NCI-H146 (cell line): ENCODE data around the gene NFKBIA.
"Not testable (repeated sequence)": the region's sequence is repeated elsewhere in the genome, so short reads cannot be mapped to it uniquely, and the experiment has no call there.

Source experiments
- DNase-seq: peaks from one replicate; lab custom pipeline; 2025; lab: John Stamatoyannopoulos, UW

NFKBIA gene

DNA sequence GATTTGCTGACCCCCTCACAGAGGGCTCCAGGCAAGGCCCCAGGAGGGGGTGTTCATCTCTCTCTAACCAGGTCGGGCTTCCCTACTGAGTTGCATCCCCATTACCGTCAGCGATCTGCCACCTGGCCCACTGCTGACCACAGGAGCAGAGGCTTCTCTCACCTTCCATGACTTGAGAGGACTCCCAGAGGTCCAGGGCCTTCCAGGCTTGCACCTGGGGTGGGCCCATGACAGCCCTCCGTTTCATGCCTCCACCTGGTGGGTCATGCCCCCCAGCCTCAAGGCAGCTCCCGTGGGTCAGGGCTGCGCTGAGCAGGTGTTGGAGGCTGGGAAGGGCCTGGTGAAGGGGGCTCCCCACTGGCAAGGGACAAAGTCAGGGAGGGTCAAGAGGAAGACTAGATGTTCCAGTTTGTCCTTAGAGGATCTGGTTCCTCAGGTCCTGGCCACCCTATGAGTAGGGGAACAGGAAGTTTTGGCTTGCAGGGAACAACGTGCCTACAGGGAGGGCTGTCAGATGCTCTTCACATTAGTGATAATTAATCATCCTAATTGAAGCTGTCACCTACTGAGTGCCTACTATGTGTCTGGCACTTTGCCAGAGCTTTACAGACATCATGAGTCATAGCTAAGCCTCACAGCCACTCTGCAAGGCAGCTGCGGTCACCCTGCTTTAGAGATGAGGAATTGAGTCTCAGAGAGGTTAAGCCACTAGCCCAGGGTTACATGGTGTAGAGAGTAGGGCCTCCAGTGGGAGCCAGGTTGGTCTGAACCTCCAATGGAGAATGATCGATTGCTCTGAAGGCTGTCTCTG lies 13.8 kb downstream of the NFKBIA start:
- peak; percentile 10 for DNase-seq

DNA sequence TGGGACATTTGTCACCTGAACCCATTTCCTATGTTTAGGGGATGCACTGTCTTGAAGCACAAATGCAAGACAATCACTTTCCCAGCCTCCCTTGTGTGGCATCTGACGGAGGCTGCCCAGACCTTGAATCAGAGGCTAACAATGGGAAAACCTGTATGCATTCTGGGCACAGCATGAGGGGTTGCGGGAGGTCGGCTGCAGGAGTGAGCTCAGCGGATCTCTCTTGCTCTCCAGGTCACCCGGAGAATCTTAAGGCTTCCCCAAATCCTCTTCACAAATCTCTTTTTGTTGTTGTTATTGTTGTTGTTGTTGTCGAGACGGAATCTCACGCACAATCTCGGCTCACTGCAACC lies 15.3 kb downstream of the NFKBIA start:
- DNase-seq = no peak

DNA sequence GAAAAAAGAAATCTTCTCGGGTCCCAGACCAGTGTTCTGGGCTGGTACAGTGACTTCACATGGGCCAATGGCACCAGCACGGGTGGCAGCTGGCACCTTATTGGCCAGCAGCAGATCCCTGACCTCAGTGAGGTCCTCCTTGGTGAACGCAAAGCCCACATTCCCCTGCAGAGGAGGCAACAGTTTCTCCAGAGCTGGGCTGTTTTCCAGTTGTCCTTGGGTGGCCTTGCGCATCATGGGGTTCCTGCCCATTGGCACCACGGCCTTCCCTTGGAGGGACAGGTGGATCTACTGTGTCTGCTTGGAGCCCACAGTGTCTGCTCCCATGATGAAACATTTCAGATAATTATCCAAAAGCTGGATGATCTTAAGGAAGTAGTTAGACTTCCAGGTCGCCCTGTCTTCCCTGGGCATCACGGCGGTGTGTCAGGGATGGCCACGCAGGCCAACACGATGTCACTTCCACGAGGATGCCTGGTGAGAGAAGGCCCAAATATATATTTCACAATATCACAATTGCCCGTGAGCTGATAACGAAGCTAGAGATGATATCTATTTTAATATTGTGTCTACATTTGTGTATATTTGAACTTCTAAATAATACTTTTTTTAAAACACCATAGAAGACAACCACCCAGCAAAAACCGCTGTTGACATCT lies 15.8 kb downstream of the NFKBIA start:
- DNase-seq = no peak

DNA sequence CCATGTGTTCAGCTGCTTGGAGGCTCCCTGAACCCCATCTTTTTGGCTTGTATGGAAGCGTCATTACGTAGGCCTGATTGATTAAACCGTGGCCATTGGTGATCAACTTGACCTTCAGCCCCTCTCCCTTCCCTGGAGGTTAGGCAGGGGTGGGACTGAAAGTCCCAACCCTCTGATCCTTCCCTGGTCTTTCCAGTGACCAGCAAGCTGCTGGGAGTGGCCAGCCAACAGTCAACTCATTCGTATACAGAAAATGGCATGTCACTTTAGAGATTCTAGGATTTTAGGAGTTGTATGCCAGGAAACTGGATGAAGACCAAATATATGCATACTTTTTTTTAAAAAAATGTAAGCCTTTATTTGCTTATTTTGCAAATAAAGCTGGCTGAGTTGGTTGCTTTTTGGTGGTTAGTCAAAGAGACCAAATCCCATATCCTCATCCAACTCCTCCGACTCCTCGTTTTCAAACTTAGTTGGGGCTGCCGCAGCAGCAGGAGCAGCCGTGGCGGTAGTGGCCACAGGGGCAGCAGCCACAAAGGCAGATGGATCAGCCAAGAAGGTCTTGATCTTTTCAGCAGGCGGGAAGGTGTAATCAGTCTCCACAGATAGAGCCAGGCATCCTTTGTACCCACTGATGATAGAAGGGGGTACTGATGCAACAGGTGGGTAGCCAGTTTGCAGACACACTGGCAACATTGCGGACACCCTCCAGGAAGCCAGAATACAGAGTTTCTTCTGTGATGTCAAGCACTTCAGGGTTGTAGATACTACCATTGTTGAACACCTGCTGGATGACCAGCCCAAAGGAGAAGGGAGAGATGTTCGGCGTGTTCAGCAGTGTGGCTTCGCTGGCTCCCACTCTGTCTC lies 16.6 kb downstream of the NFKBIA start:
- DNase-seq = peak; percentile 37

DNA sequence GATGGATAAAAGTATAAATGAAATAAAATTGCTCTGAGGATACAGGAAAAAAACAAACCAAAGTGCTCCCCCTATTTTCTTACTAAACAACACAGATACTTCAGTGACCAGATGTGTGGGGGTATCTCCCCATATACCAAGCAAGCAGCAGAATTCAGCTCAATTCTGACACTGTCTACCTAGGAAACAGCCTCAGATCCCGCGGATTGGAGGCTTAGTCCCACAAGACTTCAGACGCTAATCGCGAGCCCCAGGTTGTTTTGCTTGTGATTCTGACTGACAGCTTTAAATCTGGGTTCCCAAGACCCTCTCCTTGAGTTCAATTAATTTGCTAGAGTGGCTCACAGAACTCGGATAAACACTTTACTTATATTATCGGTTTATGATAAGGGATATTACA lies 17.3 kb downstream of the NFKBIA start:
- peak; percentile 49 for DNase-seq

DNA sequence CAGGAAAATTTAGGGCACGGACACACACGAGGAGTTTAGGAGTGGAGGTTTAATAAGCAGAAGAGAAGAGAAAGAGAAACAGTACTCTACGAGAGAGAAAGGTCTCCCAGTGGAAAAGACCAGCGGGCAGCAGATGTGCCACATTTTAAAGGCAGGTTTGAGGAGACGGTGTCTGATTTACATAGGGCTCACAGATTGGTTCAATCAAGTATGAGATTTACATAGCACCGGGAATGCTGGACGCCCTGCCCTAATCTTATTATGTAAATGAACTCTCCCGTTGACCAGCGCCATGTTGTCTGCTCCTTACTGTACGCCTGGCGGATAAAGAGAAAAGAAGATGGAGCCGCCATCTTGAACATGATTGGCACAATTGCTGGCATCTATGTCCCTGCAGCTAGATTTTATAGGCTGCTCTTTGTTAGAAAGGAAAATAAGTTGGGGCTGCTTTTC lies 17.9 kb downstream of the NFKBIA start:
- DNase-seq = peak; percentile 97

DNA sequence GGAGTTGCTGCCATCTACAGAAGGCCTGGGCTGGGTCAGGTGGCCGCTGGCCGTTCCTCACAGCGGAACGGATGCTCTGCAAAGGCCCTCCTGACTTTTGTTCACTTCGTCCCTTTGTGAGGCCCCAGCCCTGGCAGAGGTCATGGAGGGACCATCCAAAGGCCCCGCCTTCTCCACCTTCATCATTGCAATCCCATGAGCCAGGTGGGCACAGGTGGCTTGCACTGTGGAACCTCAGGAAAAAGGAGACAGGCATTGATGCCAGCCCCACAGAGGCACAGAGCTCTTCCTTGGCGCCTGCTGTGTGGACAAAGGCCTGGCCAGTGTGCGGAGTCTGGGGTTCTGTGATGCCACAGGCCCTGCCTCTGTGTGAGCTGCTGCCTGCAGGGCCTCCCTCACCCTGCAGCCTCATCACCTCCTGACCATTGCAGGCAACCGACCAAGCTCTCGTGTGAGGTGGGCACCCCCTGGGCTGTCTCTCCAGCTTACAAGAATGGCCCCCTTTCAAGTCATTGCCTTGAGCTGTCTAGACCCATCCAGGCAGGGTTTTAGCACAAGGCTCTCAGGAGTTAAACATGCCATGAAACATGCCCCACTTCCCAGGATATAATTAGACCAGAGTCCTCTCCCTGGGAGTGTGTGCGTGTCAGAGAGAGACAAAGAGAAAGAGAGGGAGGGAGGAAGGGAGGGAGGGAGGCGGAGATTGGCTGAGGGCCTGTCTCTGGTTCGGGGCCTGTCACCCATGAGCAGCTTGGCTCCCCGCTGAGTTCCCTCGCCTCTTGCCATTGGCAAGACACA lies 19.3 kb downstream of the NFKBIA start:
- peak; percentile 86 for DNase-seq

DNA sequence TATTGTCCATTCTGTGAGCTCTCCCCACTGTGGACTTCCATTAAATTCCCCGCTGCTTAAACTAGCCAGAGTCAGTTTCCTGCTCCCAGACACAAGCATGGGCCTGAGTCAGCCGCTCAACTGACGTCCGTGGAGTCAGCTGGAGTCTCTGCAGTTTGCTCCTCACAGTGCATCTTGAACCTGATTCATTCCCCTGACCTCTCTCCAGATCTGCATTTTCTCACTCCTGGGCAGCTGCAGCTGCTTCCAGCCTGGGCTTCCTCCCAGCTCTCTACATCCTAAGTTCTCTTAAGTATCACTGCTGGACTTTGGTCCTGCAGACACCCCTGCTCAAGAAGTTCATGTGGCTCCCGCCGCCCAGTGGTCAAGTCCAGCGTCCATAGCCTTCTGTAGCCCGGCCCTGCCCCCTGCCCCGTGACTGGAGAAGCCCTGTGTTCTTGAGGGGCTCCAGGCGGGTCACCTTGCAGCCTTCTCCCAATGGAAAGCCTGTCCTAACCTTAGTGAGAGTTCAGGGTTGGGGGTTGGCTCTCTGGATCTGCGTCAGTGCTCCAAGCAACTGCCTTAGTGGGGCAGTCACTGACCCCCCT lies 20.0 kb downstream of the NFKBIA start:
- no peak for DNase-seq

DNA sequence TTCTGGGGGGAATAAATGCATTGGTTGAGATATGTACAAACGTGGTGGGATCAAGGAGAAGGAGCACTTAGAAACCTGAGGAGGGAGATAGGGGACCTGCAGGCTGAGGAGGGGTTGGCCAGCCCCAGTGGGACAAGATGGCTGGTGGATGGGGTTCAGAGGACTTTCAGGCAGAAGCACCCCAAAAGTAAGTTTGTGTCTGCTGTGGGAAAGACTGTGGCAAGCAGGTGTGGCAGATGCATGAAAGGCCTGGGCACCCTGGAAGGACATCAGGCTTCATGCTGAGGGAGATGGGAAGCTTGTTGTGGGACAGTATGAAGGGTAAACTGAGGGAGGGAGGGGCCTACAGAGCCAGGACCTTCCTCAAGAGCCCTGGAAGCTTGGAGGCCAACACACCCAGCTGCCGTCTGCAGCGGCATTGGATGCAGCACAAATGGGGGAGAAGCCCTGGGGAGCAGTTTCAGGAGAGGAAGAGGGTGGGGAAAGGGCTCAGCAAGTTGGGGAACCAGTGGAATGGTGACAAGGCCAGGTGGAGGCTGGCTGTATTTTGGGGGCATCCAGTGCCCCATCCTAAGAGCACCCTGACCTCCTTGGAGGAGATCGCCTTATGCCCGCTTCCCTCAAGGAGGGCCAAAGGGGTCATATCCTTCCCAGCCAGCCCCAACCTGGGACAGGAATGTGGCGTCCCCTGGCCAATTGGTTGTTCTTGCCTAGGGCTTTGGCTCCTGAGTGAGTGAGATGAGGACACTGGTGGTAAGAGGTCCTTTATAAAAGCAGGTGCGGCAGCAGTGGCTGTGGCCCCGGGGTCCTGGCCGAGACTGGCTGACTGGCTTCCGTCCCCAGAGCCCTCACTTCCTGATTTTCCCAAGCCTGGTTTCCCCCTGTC lies 20.7 kb downstream of the NFKBIA start:
- peak; percentile 0 for DNase-seq

DNA sequence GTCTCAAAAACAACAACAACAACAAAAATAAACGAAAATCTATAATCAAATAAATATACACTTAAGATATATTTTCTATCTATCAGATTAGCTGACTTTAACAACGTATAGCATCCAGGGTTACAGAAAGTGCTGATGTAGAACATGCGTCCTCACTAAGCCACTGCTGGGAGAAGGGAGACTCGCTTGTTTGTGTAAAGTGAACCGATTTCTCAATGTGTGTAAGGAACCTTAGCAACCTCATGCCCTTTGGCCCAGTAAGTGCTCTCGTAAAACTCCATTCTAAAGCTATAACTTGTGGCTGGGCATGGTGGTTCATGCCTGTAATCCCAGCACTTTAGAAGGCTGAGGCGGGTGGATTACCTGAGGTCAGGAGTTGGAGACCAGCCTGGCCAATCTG lies 23.8 kb downstream of the NFKBIA start:
- no peak for DNase-seq

DNA sequence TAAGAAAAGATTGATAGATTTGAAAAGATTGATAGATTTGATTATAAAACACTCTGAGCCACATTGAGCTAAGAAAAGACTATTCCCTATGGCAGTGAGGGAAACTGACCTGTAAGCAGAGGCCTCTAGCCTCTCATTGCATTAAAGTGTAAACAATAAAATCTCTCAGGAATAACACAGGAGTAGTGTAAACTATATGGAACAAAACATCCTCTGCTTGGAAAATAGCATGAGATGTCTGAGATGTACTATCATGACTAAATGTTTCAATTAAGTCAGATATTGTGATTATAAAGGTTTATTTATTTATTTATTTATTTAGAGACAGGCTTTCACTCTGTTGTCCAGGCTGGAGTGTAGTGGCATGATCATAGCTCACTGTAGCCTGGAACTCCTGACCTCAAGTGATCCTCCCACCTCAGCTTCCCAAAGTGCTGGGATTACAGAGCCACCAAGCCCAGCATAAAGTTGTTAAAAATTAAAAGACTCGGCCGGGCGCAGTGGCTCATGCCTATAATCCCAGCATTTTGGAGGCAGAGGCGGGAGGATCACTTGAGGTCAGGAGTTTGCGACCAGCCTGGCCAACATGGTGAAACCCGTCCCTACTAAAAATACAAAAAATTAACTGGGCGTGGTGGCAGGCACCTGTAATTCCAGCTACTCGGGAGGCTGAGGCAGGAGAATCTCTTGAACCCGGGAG lies 25.2 kb downstream of the NFKBIA start:
- DNase-seq = not testable (repeated sequence)

DNA sequence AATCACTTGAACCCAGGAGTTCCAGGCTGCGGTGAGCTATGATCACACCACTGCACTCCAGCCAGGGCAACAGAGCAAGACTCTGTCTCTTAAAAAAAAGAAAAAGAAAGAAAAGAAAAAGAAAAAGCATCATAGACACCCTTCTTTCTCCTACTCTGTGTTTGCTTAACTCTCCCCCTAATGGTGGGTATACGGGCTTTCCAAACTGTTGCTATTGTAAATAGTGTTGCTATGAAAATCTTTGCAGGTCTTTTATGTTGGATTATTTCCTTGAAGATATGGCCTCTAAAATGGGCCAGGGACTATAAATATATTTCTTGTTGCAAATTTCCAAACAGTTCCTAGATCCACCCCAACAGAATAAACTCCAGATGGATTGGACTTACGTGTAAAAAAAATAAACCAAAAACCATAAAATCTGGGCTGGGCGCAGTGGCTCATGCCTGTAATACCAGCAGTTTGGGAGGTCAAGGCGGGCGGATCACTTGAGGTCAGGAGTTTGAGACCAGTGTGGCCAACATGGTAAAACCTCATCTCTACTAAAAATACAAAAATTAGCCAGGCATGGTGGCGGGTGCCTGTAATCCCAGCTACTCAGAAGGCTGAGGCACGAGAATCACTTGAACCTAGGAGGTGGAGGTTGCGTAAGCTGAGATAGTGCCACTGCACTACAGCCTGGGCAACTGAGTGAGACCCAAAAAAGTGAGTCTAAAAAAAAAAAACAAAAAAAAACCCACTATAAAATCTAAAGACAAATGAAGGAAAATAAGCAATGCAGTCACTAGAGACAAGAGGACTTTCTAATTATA lies 25.9 kb downstream of the NFKBIA start:
- no peak for DNase-seq

DNA sequence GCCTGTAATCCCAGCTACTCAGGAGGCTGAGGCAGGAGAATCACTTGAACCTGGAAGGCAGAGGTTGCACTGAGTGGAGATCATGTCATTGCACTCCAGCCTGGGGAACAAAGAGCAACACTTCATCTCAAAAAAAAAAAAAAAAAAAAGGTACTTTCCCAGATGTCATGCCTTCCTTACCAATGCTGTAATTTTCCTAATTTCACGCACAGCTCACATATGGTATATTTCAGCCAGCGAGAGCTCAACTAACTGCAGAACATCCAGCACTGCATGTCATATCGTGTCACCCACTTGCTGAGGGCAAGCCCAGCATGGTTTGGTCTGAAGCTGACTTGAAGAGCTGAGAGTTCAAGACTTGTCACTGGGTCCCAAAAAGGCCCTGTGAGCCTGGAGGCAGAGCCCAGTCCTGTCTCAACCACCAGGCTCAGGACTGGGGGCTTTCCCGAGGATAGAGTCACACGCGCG lies 29.0 kb downstream of the NFKBIA start:
- DNase-seq = no peak

DNA sequence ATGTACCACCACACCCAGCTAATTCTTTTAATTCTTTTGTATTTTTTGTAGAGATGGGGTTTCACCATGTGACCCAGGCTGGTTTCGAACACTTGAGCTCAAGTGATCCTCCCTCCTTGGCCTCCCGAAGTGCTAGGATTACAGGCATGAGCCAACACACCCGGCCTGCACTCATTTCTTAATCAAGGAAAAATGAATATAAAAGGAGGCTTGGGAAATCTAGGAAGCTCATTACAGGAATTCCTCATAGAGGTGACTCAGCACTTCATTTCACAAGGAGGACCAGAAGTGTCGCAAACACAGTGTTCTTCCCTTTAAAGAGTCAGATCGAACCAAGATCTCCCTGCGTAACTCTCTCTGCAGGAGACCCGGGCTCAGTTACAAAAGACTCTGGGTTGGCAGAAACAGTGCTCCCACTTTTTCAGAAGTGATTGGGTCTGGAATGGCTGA lies 30.3 kb downstream of the NFKBIA start:
- no peak for DNase-seq

DNA sequence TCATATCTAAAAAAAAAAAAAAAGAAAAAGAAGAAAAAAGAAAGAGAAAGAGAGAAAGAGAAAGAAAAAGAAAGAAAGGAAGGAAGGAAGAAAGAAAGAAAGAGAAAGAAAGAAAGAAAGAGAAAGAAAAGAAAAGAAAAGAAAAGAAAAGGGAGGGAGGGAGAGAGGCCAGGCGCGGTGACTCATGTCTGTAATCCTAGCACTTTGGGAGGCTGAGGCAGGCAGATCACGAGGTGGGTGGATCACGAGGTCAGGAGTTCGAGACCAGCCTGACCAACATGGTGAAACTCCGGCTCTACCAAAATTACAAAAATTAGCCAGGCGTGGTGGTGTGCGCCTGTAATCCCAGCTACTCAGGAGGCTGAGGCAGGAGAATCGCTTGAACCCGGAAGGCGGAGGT lies 31.3 kb downstream of the NFKBIA start:
- DNase-seq = not testable (repeated sequence)

DNA sequence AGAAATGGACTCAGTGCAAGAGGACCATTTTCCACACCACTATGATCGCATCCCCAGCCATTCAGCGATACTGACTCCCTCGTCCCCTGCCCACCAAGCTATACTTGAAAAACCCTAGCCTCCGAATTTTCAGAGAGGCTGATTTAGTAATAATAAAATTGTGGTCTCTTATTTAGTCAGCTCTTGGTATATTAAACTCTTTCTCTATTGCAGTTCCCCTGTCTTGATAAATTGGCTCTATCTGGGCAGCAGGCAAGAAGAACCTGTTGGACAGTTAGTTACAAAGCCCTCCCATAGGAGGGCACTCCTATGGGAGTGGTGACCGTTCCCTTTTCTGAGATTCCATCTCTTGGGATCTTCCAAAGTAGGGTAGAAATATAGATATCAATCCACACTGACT lies 33.6 kb downstream of the NFKBIA start:
- no peak for DNase-seq

DNA sequence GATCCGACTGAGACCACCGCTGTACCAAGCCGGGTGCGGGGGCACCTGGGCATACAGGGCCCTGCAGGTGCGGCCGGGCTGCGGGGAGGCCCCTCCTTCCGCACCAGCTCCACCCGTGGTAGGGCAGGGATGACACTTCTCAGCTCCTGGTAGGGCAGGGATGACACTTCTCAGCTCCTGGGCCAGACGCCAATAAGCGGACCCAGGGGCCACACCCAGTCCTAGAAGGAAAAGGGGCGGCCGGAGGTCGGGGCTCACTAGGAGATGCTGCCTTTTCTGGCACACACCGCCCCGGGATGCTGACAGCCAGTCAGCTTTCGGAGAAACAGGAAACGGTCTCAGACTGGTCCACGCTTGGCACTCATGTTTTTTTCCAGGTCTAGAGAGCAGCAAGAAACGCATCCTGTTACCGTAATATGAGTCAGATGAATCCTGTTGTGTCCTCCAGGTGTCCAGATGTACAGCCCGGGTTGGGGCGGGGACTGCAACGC lies 34.8 kb downstream of the NFKBIA start:
- peak; percentile 23 for DNase-seq

DNA sequence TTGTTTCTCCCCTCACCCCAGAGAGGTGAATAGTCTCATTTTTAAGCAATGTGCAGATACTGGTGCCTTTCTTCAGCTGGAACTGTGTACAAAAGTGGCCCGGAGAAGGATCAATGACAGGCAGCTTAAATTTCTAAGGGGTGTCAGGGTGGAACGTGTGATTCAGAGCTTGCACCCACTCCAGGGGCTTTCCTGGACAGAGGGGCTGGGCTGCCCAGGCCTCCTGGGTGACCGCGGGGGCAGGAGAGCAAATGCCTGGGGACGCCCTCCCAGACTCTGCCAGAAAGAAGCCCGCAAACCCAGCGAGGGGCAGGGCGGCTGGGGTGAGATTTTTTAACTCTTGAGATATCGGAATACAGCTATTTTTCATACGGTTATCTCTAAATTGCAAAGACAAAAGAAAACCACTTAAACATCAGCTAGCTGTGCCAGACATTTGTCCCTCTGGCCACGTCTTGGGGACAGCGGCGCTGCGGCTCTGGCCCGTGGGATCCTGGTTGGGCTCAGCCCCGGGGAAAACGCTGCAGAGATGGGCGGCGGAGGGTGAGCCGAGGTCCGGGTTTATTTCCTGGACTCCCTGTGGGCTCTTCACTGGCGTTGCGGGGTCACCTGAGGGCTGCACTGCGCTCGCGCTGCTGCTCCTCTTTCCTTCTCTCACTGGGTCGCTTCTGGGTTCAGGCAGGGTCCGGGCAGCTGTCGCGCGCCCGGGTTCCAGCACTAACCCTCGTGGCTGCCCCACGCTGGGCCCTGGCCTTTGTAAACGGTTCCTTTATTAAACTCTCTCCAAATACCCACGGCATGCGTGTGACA lies 35.8 kb downstream of the NFKBIA start:
- no peak for DNase-seq
